ENCODE measurements around the gene UTS2B.
"Not testable (repeated sequence)": the region's sequence is repeated elsewhere in the genome, so short reads cannot be mapped to it uniquely, and the experiment has no call there.

Gene UTS2B

DNA sequence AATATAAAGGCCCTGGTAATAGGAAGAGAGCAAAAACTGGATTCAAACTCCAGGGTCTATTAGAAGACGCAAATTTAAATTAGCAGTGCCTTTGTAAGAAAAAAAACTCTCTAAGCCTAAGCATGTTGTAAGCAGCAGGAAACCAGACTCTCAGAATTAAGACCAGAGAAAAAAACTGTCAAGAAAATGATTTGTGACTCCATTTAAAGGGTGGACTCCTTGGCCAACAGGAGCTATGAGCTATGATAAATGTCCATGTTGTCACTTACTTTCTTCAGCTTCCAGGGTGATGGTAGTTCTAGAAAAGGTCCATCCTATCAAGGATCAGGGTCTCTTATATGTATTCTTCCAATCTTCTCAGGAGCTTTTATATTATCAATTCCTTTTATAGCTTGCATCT lies 36.0 kb downstream of the UTS2B start:
- FAIRE-seq (no peak), DNase-seq (ENCODE audit: insufficient read length, low spot score) (no peak)
- TF ChIP-seq POU2F2 (IDR thresholded peaks at IDR 0.05; ENCODE audit: low read depth, low read length) (no peak), SPI1 (IDR thresholded peaks at IDR 0.05; ENCODE audit: low read depth, low read length) (no peak), POLR2A (IDR thresholded peaks at IDR 0.05; ENCODE audit: low read depth, low read length) (no peak), TAF1 (IDR thresholded peaks at IDR 0.05; ENCODE audit: low read depth, low read length) (no peak), POLR2AphosphoS5 (IDR thresholded peaks at IDR 0.05; ENCODE audit: low read depth, low read length) (no peak), PAX5 (IDR thresholded peaks at IDR 0.05; ENCODE audit: insufficient read depth, low read length, severe bottlenecking) (no peak)

GRCh38 chr3:191292243-191293015 lies 37.9 kb downstream of the UTS2B start:
- FAIRE-seq (no peak), DNase-seq (ENCODE audit: insufficient read length, low spot score) (no peak)
- TF ChIP-seq POLR2A (IDR thresholded peaks at IDR 0.05; ENCODE audit: low read depth, low read length) = no peak
- TF ChIP-seq PAX5 (IDR thresholded peaks at IDR 0.05; ENCODE audit: insufficient read depth, low read length, severe bottlenecking) = no peak
- TF ChIP-seq TAF1 (IDR thresholded peaks at IDR 0.05; ENCODE audit: low read depth, low read length) = no peak
- TF ChIP-seq SPI1 (IDR thresholded peaks at IDR 0.05; ENCODE audit: low read depth, low read length) = no peak
- TF ChIP-seq POLR2AphosphoS5 (IDR thresholded peaks at IDR 0.05; ENCODE audit: low read depth, low read length) = no peak
- no peak for TF ChIP-seq POU2F2 (IDR thresholded peaks at IDR 0.05; ENCODE audit: low read depth, low read length)

GRCh38 chr3:191290311-191291025 lies 39.9 kb downstream of the UTS2B start:
- FAIRE-seq = peak; percentile 71

GRCh38 chr3:191283400-191283799 lies 46.9 kb downstream of the UTS2B start:
- no peak for TF ChIP-seq POLR2AphosphoS5 (IDR thresholded peaks at IDR 0.05; ENCODE audit: low read depth, low read length)
- no peak for TF ChIP-seq PAX5 (IDR thresholded peaks at IDR 0.05; ENCODE audit: insufficient read depth, low read length, severe bottlenecking)
- TF ChIP-seq POLR2A (IDR thresholded peaks at IDR 0.05; ENCODE audit: low read depth, low read length) = no peak
- TF ChIP-seq SPI1 (IDR thresholded peaks at IDR 0.05; ENCODE audit: low read depth, low read length) = no peak
- no peak for TF ChIP-seq TAF1 (IDR thresholded peaks at IDR 0.05; ENCODE audit: low read depth, low read length)
- TF ChIP-seq POU2F2 (IDR thresholded peaks at IDR 0.05; ENCODE audit: low read depth, low read length) = no peak
- no peak for DNase-seq (ENCODE audit: insufficient read length, low spot score)
- FAIRE-seq = no peak

More at GRCh38 chr3:191290311-191291025, 39.9 kb downstream of the UTS2B start:
- DNase-seq (ENCODE audit: insufficient read length, low spot score) = no peak
- TF ChIP-seq POU2F2 (IDR thresholded peaks at IDR 0.05; ENCODE audit: low read depth, low read length) (no peak), POLR2AphosphoS5 (IDR thresholded peaks at IDR 0.05; ENCODE audit: low read depth, low read length) (no peak), TAF1 (IDR thresholded peaks at IDR 0.05; ENCODE audit: low read depth, low read length) (no peak), SPI1 (IDR thresholded peaks at IDR 0.05; ENCODE audit: low read depth, low read length) (no peak), POLR2A (IDR thresholded peaks at IDR 0.05; ENCODE audit: low read depth, low read length) (no peak)

DNA sequence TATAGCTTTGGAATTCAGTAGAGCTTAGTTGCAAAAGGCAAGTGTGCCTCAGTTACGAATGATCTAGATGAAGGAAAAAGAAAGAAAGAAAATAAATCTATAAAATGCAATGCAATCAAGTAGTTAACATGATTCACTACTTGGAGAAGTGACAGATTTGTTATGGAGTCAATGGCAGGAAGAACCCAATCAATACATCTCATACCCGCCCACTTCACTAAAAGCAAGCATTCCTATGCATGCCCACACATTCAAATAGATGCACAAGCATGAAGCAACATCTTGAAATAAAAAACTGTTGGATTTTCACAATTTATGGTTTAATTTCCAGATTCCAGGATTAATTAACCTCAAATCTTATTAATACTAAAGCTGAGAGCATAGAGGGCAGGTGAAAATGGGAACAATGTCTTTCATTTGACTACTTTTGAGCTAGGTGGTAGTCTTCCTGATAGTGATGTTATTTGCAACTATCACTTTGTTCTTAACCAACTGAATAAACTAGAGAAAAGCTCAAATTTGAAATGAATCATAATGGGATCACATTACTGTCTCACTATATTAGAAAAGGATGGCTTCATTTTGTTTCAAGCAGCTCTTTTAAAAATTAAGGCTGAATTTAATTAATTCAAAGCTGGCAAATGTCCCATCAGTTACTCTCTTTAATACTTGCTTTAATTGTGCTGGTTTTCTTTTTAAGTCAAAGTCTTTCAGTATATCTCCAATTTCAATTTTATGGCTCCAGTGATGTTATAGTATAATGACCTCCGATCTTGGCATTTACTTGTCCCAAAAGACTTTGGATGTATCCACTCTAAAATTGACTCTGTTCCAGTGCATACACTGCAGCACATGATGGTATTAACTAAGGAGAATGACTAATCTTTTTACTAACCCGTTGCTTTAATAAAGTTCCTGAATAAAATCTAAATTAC lies 47.8 kb downstream of the UTS2B start:
- FAIRE-seq (no peak), DNase-seq (ENCODE audit: insufficient read length, low spot score) (no peak)
- TF ChIP-seq PAX5 (IDR thresholded peaks at IDR 0.05; ENCODE audit: insufficient read depth, low read length, severe bottlenecking) = no peak

DNA sequence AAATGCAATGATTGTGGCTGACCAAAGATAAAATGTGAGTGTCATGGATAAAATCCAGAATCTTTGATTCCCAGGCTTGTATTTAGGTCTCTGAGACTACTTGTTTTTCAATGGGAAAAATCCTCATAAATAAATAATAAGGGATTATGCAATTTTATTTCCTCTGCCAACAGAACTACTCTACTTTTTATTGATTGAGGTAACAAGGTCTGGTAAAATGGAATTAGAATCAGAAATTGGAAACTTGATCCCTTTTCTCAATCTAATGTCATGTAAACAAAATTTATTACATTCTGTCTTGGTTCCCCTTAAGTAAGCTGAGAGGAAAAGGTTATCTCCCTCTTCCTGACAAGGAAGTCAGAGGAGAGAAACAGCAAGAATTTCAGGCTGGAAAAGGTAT lies 49.4 kb downstream of the UTS2B start:
- FAIRE-seq = no peak
- no peak for TF ChIP-seq POU2F2 (IDR thresholded peaks at IDR 0.05; ENCODE audit: low read depth, low read length)
- TF ChIP-seq TAF1 (IDR thresholded peaks at IDR 0.05; ENCODE audit: low read depth, low read length) = no peak
- no peak for TF ChIP-seq SPI1 (IDR thresholded peaks at IDR 0.05; ENCODE audit: low read depth, low read length)
- no peak for TF ChIP-seq PAX5 (IDR thresholded peaks at IDR 0.05; ENCODE audit: insufficient read depth, low read length, severe bottlenecking)
- TF ChIP-seq POLR2AphosphoS5 (IDR thresholded peaks at IDR 0.05; ENCODE audit: low read depth, low read length) = no peak
- no peak for TF ChIP-seq POLR2A (IDR thresholded peaks at IDR 0.05; ENCODE audit: low read depth, low read length)
- no peak for DNase-seq (ENCODE audit: insufficient read length, low spot score)

DNA sequence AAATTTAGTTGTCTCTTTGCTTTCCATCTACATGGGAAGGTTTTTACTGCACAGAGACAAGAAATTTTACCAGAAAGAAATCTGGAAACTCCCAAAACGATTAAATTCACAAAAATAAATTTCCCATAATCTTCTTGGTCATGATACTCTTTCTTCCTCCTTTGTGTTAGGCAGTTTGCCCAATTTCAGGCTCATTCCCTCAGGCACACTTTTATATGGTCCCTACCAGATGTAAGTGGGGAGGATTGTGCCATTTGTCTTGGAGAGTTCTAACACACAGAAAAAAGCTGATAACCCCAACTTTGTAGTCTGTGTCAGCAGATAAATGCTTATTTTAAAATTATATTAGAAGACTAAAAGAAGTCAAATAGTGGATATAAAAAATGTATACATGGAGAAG lies 50.2 kb downstream of the UTS2B start:
- TF ChIP-seq POLR2AphosphoS5 (IDR thresholded peaks at IDR 0.05; ENCODE audit: low read depth, low read length) = no peak
- no peak for TF ChIP-seq PAX5 (IDR thresholded peaks at IDR 0.05; ENCODE audit: insufficient read depth, low read length, severe bottlenecking)
- no peak for TF ChIP-seq POU2F2 (IDR thresholded peaks at IDR 0.05; ENCODE audit: low read depth, low read length)
- TF ChIP-seq TAF1 (IDR thresholded peaks at IDR 0.05; ENCODE audit: low read depth, low read length) = no peak
- no peak for TF ChIP-seq POLR2A (IDR thresholded peaks at IDR 0.05; ENCODE audit: low read depth, low read length)
- no peak for TF ChIP-seq SPI1 (IDR thresholded peaks at IDR 0.05; ENCODE audit: low read depth, low read length)
- no peak for DNase-seq (ENCODE audit: insufficient read length, low spot score)

DNA sequence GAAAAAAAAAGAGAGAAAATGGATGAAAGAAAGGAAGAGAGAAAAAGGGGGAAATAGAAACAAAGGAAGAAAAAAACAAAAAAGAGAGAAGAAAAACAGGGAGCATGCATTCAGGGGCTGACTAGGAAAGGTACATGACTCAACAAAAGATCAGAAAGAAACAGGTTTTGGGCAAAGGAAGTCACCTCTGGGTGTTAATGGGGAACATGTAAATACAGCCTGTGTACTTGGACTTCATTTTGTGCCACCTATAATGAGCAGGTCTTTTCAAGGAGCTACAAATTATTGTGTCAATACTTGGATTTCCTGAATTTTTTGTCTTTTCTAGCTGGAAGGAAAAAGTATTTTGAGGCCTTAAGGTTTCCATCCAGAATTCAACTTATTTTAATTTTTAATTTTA lies 54.6 kb downstream of the UTS2B start:
- no peak for TF ChIP-seq POLR2A (IDR thresholded peaks at IDR 0.05; ENCODE audit: low read depth, low read length)
- TF ChIP-seq POLR2AphosphoS5 (IDR thresholded peaks at IDR 0.05; ENCODE audit: low read depth, low read length) = no peak
- TF ChIP-seq POU2F2 (IDR thresholded peaks at IDR 0.05; ENCODE audit: low read depth, low read length) = no peak
- no peak for TF ChIP-seq SPI1 (IDR thresholded peaks at IDR 0.05; ENCODE audit: low read depth, low read length)
- TF ChIP-seq PAX5 (IDR thresholded peaks at IDR 0.05; ENCODE audit: insufficient read depth, low read length, severe bottlenecking) = no peak
- TF ChIP-seq TAF1 (IDR thresholded peaks at IDR 0.05; ENCODE audit: low read depth, low read length) = no peak
- FAIRE-seq (no peak), DNase-seq (ENCODE audit: insufficient read length, low spot score) (no peak)

More for the DNA sequence above, 50.2 kb downstream of the UTS2B start:
- FAIRE-seq = no peak

- not testable (repeated sequence) for DNase-seq (ENCODE audit: insufficient read length, low spot score); FAIRE-seq
These were observed 55.1 kb downstream of the UTS2B start for GRCh38 chr3:191275244-191275643.
